Mammary microvascular endothelial cell (primary cell): Measurements from ENCODE around the gene MYO1A. TPM values are rescaled to one million over a fixed set of nuclear protein-coding genes. Genes with fewer than 3 reads are reported as not detected.

Source experiments
- total RNA-seq: library from RNA; depleted of rRNA; stranded (reverse); fragments of >200 nt; gene quantifications from 2 replicates; pipeline ENCODE4 v1.2.3, GENCODE V29; 2015

The MYO1A gene
- total RNA-seq: not detected in 2 replicates

DNA sequence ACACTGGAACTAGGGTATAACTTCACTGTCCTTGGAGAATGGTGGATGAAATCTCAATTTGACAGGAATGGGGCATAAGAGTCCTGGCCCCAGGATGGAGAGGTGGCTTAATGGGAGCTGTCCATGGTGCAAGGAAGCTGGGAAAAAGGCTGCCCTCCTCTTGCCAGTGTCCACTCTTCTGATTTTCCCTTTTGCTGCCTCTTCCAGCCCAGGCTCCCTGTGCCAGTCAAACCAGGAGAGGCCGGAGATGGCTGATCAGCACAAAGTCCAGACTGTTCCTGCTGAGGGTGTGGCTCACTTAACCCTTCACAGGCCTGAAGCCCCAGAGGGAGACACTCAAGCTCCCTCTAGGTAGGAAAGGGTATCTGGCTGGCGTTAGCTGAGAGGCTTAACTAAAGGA is at the start of gene MYO1A:
Gene MYO1A, minus strand, starts transcription at position 240 of the 400 bp plus-strand sequence. CDS start 1,806 bp downstream, outside the sequence.

DNA sequence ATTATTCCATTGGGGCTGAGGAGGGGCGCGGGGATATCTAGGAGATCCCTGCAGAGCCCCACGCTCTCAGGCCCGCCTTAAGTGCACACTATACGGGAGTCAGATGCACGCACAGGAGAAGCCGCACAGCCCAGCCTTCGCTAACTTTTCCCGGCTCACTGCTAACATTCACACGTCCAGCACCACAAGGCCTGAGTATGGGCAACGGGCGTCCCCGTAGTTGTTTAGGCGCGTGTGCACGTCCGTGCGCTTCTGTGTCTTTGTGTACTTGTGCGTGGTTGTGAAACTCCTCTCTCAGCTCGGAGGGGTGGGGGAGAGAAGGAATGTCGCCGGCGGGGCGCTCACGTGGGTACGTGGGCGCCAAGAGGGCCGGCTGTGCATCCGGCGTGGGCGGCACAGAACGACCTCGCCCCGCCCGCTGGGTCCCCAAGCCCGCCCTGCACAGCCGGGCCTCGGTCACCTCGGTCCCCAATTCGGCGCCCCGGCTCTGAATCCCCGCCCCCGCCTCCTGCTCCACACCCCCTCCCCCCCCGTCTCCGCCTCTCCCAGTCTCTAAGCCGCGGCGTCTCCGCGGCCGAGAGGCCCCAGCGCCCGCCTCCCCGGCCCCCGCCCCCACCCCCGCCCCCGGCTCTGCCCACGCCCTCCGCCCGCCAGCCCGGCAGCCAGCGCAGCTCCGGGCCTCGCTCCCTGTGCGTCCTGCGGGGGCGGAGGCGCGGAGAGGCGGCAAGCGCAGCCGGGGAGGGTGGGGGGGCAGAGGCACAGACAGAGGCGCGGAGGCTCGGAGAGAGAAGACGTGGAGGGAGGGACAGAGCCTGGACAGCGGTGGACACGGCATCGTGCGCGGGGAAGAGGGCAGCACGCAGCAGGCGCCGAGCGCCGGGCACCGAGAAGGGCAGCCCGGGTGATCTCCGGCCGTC is 38.7 kb upstream of the MYO1A start, which contains the start of gene NAB2:
Gene NAB2, plus strand, starts transcription at position 761 of the 917 bp plus-strand sequence. CDS start 158 bp downstream, outside the sequence.

DNA sequence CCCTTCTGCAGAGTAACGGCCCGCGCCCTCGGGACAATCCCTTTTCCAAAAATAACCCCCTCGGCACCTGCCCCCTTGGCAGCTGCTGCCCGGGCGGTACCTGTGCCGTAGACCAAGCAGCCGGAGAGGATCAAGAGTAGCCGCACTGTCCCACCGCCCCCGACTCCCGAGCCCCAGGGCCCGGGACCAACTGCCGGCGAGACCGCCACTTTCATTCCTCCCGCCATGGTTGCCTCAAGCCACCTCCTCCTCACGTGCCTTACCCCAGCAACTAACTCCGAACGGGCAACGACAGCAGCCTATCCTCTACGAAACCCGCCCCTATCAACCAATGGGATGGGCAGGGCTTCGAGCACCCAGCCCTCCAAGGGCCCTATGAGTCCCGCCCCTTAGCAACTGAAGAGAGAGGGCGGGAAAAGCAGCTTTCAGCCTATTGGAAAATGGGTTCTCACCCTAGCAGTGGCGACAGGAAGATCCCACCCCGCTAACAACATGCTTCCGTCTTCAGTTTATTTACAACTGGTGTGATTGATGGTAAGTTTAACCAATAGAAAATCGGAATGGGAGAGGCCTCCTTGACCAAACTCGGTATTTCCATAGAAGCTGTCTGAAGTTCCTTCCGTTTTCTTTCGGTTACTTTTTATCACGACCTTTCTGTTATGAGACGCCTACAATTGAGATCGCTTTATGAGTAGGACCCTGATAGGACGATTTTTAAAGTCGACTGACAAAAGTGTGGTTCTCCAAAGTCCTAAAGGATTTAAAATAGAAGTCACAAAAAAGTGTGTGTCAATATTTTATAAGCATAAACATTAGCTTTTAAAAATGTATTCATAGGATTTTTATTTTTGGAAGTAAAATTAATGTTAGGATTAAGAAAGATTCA is 28.8 kb upstream of the MYO1A start, which contains the start of gene NEMP1:
Gene NEMP1, minus strand, starts transcription at position 273 of the 886 bp plus-strand sequence. Its CDS starts 46 bp downstream, at position 227.

GRCh38 chr12:57016348-57016747 is 33.6 kb downstream of the MYO1A start, which contains the start of gene TAC3:
Gene TAC3 (minus strand): TSS chr12:57016529. CDS start chr12:57015797, 732 bp downstream.

DNA sequence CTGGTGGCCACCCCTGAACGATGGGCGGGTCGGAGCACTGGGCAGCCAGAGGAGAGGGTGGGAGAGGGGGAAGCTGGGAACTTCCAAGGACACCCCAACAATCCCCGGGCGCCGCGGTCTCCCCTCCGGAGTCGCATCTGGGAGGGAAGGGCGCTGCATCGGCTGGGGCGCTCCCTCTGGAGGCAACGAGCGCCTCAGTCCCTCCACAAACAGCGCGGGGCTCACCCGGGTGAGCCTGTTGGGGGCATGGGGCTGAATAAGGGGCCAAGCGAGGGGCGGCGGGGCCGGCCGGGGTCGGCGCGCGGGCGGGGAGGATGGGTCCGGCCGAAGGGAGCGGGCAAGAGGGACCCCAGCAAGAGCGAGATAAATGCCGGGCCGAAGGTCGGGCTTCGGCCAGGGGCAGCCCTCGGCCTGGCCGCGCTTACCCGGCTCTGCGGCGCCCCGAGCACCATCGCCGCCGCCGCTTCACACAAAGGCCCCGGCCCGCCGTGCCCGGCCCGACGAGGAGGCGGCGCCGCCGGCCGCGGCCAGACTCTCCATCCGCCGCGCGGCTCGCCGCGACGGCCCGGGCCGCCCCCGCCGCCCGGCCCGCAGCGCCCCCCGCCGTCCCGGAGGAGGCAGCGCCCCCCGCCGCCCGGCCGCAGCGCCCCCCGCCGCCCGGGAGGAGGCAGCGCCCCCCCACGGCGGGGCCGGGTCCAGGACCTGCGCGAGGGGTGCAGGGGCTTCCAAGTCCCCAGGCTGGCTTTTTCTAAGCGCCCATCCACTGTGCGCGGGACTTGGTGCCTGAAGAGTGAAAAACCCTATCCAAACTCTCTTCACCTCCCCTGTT is 43.7 kb downstream of the MYO1A start, which contains the start of gene ZBTB39:
Gene ZBTB39, minus strand, starts transcription at position 567 of the 829 bp plus-strand sequence. CDS start 1,629 bp downstream, outside the sequence.

Other genes starting within 250 kb of the MYO1A start
- gene SDR9C7, start 115.7 kb downstream of the MYO1A start, total RNA-seq: not detected in 2 replicates
- gene RDH16, start 92.5 kb downstream of the MYO1A start, total RNA-seq: not detected in 2 replicates
- 3.6 and 3.9 TPM in 2 replicates for gene ZBTB39, start 43.6 kb downstream of the MYO1A start, total RNA-seq
- not detected in 2 replicates for gene TAC3, start 33.6 kb downstream of the MYO1A start, total RNA-seq
- gene NEMP1, start 28.7 kb upstream of the MYO1A start, total RNA-seq: 10.5 and 11.4 TPM in 2 replicates
- gene NAB2, start 39.0 kb upstream of the MYO1A start, total RNA-seq: 15.3 and 16.1 TPM in 2 replicates
- 70.9 and 79.9 TPM in 2 replicates for gene STAT6, start 61.2 kb upstream of the MYO1A start, total RNA-seq
- gene LRP1, start 78.4 kb upstream of the MYO1A start, total RNA-seq: 0.40 and 0.54 TPM in 2 replicates
- gene LRP1-AS, start 97.5 kb upstream of the MYO1A start, total RNA-seq: not detected in 2 replicates
- not detected in 2 replicates for gene NXPH4, start 166.7 kb upstream of the MYO1A start, total RNA-seq
- 113 and 130 TPM in 2 replicates for gene SHMT2, start 179.6 kb upstream of the MYO1A start, total RNA-seq
- not detected in 2 replicates for gene STAC3, start 201.1 kb upstream of the MYO1A start, total RNA-seq